Peyer's patch (tissue), 4 donors: ENCODE data around the gene MYBPH. TPM values are rescaled to one million over a fixed set of nuclear protein-coding genes. Genes with fewer than 3 reads are reported as not detected.

Source experiments
- DNase-seq, 3 donors: peaks; one replicate each; pipeline ENCODE4 v3.0.0-alpha.2; 2017 to 2019
- H3K27ac ChIP-seq, 4 donors: fragments of 200-600 bp; sonication (generic); one replicate each; pipeline ENCODE4 v1.5.1; 2016 to 2019
- H3K27me3 ChIP-seq, 2 donors: fragments of 200-600 bp; sonication (generic); one replicate each; pipeline ENCODE4 v1.5.1; 2019
- H3K36me3 ChIP-seq, 3 donors: fragments of 200-600 bp; sonication (generic); one replicate each; pipeline ENCODE4 v1.5.1; 2016 to 2019
- H3K4me1 ChIP-seq, 4 donors: fragments of 200-600 bp; sonication (generic); one replicate each; pipeline ENCODE4 v1.5.1; 2016 to 2019
- H3K4me3 ChIP-seq, 4 donors: fragments of 200-600 bp; sonication (generic); 1 replicate in 3 of 4; 2 replicates in 1 of 4; pipeline ENCODE4 v1.5.1; 2016 to 2019; ENCODE audit warnings: mild to moderate bottlenecking in 1 of 4
- H3K9me3 ChIP-seq, 4 donors: fragments of 200-600 bp; sonication (generic); one replicate each; pipeline ENCODE4 v1.5.1; 2016 to 2019; ENCODE audit warnings: mild to moderate bottlenecking in 1 of 4
- CTCF ChIP-seq, 6 experiments: fragments of 450-650 bp in 4 of 6; fragments of 200-600 bp in 2 of 6; sonication (generic) in 1 of 6; IDR thresholded peaks; one replicate each; pipeline ENCODE4 v1.5.1; 2017 to 2019; ENCODE audit warnings: antibody characterized with exemption in 6 of 6, mild to moderate bottlenecking in 3 of 6, moderate library complexity in 1 of 6
- POLR2A ChIP-seq, 2 donors: fragments of 450-650 bp; IDR thresholded peaks; one replicate each; pipeline ENCODE4 v1.5.1; 2017; ENCODE audit warnings: antibody characterized with exemption in 2 of 2, mild to moderate bottlenecking in 2 of 2, moderate library complexity in 2 of 2
- total RNA-seq, 4 donors: library from RNA; depleted of rRNA; stranded (reverse); fragments of >200 nt; gene quantifications; one replicate each; pipeline ENCODE4 v1.1.0, GENCODE V29; 2016

MYBPH gene
- total RNA-seq, 4 donors from 2014 or later: not detected

GRCh38 chr1:203137324-203137723, 38.3 kb downstream of the MYBPH start:
- Histone ChIP-seq H3K4me1 (no peaks in the 10 kb centered on the region), H3K36me3 (no peaks in the 10 kb centered on the region), H3K27me3 (no peaks in the 10 kb centered on the region), H3K9me3 (no peaks in the 10 kb centered on the region), H3K27ac (no peak overlapping the region), H3K4me3 (no peak overlapping the region)
- TF ChIP-seq CTCF (IDR thresholded peaks at IDR 0.05) (no peak), POLR2A (IDR thresholded peaks at IDR 0.05) (no peak)
- DNase-seq: no peak

GRCh38 chr1:203136409-203137042, 39.1 kb downstream of the MYBPH start:
- no peak for DNase-seq
- H3K4me1 ChIP-seq: no peaks in the 10 kb centered on the region
- no peak overlapping the region for H3K4me3 ChIP-seq
- H3K27me3 ChIP-seq: no peaks in the 10 kb centered on the region
- H3K27ac ChIP-seq: no peak overlapping the region
- H3K36me3 ChIP-seq: no peaks in the 10 kb centered on the region
- no peak for TF ChIP-seq CTCF (IDR thresholded peaks at IDR 0.05)
- TF ChIP-seq POLR2A (IDR thresholded peaks at IDR 0.05): no peak
- H3K9me3 ChIP-seq: no peaks in the 10 kb centered on the region

DNA sequence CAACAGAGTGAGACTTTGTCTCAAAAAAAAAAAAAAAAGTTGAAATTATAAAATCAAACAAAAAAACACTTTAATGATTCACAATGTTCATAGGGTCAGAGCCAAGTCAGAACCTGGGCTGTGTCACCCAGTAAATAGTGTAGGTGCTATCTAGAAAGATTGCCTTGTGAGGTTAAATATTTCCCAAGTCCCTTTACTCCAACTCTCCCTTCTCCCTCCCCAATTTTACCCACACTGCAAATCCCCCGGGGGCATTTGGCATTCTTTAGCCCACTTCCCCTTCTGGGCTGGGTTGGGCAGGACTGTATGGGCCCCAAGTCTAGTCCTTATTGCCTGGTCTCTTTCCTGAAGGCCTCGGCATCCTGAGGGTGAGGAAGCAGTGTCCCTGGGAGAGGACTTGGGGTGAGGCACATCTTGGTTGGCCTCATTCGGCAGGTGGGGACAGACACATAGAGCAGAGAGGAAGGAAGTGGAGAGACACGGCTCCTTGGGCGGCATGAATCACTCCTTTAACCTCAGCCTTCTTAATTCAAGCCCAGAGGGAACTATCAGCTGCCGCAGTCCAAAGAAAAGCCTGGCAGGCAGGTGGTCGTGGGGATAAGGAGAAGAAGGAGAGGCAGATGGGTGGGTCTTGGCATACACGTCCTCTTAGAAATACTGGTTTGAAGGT, 39.9 kb downstream of the MYBPH start:
- no peak for TF ChIP-seq CTCF (IDR thresholded peaks at IDR 0.05)
- no peak for TF ChIP-seq POLR2A (IDR thresholded peaks at IDR 0.05)
- Histone ChIP-seq H3K4me1 (no peaks in the 10 kb centered on the region), H3K4me3 (no peak overlapping the region), H3K9me3 (no peaks in the 10 kb centered on the region), H3K36me3 (no peaks in the 10 kb centered on the region), H3K27me3 (no peaks in the 10 kb centered on the region), H3K27ac (no peak overlapping the region)
- DNase-seq: no peak

DNA sequence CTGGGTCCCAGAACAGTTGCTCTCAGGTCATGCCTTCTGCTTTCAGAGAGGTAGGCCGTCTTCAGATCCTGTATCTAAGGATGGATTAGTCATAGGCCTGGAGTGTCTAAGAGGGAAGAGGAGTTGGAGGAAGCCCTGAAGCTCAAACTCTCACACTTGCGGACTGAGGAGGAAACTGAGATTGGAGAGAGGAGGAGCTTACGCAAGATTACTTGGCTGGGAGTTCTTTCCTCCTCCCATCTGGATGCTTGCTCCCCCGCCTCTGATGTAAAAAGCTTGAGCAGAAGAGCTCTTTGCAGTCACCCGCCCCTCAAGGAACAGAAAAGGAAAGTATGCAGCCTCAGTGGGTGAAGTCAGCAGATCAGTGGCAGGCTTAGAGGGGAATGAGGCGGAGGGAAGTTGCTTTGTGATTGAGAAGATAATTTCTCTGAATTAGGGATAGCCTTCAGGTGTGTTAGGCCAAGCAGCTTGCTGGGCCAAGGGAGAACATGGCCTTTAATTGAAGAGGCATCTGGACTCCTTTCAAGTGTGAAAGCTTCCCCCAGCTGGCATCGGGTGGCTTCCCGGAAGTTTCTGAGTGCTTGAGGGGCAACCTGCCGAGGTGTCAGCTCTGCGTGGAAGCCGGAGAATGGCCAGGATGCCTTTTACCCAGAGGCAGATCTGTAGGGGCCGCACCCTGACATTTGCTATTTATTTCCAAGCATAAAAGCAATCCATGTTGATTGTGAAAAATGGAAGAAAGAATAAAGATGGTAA, 41.5 kb downstream of the MYBPH start:
- H3K36me3 ChIP-seq: no peaks in the 10 kb centered on the region
- H3K9me3 ChIP-seq: no peaks in the 10 kb centered on the region
- TF ChIP-seq POLR2A (IDR thresholded peaks at IDR 0.05) (no peak), CTCF (IDR thresholded peaks at IDR 0.05) (no peak)
- no peaks in the 10 kb centered on the region for H3K27me3 ChIP-seq
- peaks cover 0 to 5% (median 0%) of the 10 kb centered on the region in 4 donors for H3K4me1 ChIP-seq
- H3K4me3 ChIP-seq: no peak overlapping the region
- peak in 1 of 3 donors; percentile 51 for DNase-seq
- H3K27ac ChIP-seq: peak overlapping the region in 1 of 4 donors; percentile 57

DNA sequence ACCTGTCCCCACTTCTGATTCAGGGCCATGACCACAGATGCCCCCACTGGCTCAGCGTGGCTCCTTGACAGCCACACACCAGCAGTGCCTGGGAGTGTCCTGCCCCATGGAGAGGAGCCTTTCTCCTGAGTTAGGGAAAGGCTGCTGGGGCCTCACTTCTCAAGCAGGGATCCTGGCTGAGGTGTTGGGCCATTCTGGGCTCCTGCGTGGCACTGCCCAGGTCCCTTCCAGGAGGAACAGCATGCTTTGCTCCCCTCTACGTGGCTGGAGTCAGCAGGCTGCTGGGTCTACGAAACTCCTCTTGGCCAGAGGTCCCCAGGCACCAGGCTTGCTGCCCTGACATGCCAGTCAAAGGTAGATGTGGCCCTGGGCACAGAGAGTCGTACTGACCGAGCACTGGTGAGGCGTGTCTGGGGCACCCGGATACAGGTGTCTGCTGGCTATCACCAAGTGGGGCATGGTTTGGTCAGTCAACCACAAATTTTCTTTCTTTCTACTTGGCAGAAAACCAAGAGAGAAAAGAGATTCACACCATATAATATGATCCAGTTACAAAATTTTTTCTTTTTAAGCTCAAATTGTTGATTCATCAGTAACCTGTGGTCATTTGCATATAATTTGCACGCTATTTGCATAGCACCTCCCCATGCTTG, 44.0 kb downstream of the MYBPH start:
- Histone ChIP-seq H3K4me1 (peaks cover 0 to 24% (median 0%) of the 10 kb centered on the region in 4 donors), H3K9me3 (no peaks in the 10 kb centered on the region), H3K4me3 (no peak overlapping the region), H3K27ac (no peak overlapping the region), H3K27me3 (no peaks in the 10 kb centered on the region), H3K36me3 (no peaks in the 10 kb centered on the region)
- peak in 1 of 3 donors; percentile 33 for DNase-seq
- TF ChIP-seq POLR2A (IDR thresholded peaks at IDR 0.05): no peak
- TF ChIP-seq CTCF (IDR thresholded peaks at IDR 0.05): no peak
